Stomach (tissue), 9 donors: ENCODE measurements around the gene PEX26. TPM values are rescaled to one million over a fixed set of nuclear protein-coding genes. Genes with fewer than 3 reads are reported as not detected.
A peak's percentile ranks its signal among the peaks of the same experiment; 100 is the strongest.
"Not testable (repeated sequence)": the region's sequence is repeated elsewhere in the genome, so short reads cannot be mapped to it uniquely, and the experiment has no call there.

Experiments
- DNase-seq, 2 donors: peaks; one replicate each; pipeline versions ENCODE4 v3.0.0 to v3.0.0-alpha.2; 2013 to 2019
- H3K27ac ChIP-seq, 5 donors: fragments of 200-600 bp in 4 of 5; sonication (generic) in 4 of 5; one replicate each; pipeline ENCODE4 v1.5.1; 2013 to 2019; ENCODE audit warnings: mild to moderate bottlenecking in 1 of 5, moderate library complexity in 1 of 5
- H3K27me3 ChIP-seq, 3 donors: fragments of 200-600 bp; sonication (generic); one replicate each; pipeline ENCODE4 v1.5.1; 2017 to 2019; ENCODE audit warnings: mixed run types in 1 of 3
- H3K36me3 ChIP-seq, 4 donors: fragments of 200-600 bp; sonication (generic); 1 replicate in 3 of 4; 2 replicates in 1 of 4; pipeline ENCODE4 v1.5.1; 2016 to 2019
- H3K4me1 ChIP-seq, 4 donors: fragments of 200-600 bp; sonication (generic); one replicate each; pipeline ENCODE4 v1.5.1; 2016 to 2019
- H3K4me3 ChIP-seq, 4 donors: fragments of 200-600 bp; sonication (generic) in 3 of 4; one replicate each; pipeline ENCODE4 v1.5.1; 2016 to 2019; ENCODE audit warnings: mild to moderate bottlenecking in 1 of 4
- H3K9me3 ChIP-seq, 4 donors: fragments of 200-600 bp; sonication (generic); one replicate each; pipeline ENCODE4 v1.5.1; 2016 to 2019
- EP300 ChIP-seq: sonication (generic); formaldehyde crosslinking; IDR thresholded peaks from one replicate; pipeline ENCODE4 v1.6.1; 2017; ENCODE audit warnings: antibody characterized with exemption
- POLR2A ChIP-seq, 4 donors: fragments of 450-650 bp; IDR thresholded peaks; one replicate each; pipeline ENCODE4 v1.6.1; 2016; ENCODE audit warnings: antibody characterized with exemption in 4 of 4, control low read depth in 2 of 4, mild to moderate bottlenecking in 1 of 4, moderate library complexity in 1 of 4
- POLR2AphosphoS5 ChIP-seq, 3 donors: sonication (generic); formaldehyde crosslinking; IDR thresholded peaks; one replicate each; pipeline ENCODE4 v1.6.1; 2016; ENCODE audit warnings: antibody characterized with exemption in 3 of 3
- WGBS, 5 donors: extraction: QIAGEN DNeasy Blood & Tissue Kit in 3 of 5; methylation state at CpG; one replicate each; pipeline versions ENCODE4 v1.1.5 to v1.1.7; 2013 to 2018; 5-methylcytosine and 5-hydroxymethylcytosine counted together
- intact Hi-C: fragments of 100-400 bp; cut with DNase I; formaldehyde crosslinking; loops from one replicate; pipeline ENCODE4 v1.15.1; 2023; ENCODE audit warnings: low total_unique reads
- polyA plus RNA-seq, 3 donors: library from polyadenylated mRNA; stranded (reverse); fragments of 200-250 nt; gene quantifications; one replicate each; pipeline ENCODE4 v1.2.3, GENCODE V29; 2013
- total RNA-seq, 5 donors: library from RNA; depleted of rRNA; stranded (reverse); fragments of >200 nt; gene quantifications; one replicate each; pipeline versions ENCODE4 v1.1.0 to v1.2.3, GENCODE V29; 2014 to 2016
- TF ChIP-seq, protein P1 (sequence below), 7 experiments: fragments of 450-650 bp in 4 of 7; fragments of 200-600 bp in 3 of 7; sonication (generic) in 3 of 7; IDR thresholded peaks; one replicate each; pipeline ENCODE4 v1.5.1; 2016 to 2019; ENCODE audit warnings: antibody characterized with exemption in 7 of 7, control low read depth in 2 of 7, mild to moderate bottlenecking in 1 of 7
- donor health status: healthy with polysubstance abuse.
- donor health status: Bipolar disorder and iron deficiency.
- donor health status: healthy.

The PEX26 gene
- total and polyA plus RNA-seq, 8 donors, result 6.7 to 564 (median 16.5) TPM

DNA sequence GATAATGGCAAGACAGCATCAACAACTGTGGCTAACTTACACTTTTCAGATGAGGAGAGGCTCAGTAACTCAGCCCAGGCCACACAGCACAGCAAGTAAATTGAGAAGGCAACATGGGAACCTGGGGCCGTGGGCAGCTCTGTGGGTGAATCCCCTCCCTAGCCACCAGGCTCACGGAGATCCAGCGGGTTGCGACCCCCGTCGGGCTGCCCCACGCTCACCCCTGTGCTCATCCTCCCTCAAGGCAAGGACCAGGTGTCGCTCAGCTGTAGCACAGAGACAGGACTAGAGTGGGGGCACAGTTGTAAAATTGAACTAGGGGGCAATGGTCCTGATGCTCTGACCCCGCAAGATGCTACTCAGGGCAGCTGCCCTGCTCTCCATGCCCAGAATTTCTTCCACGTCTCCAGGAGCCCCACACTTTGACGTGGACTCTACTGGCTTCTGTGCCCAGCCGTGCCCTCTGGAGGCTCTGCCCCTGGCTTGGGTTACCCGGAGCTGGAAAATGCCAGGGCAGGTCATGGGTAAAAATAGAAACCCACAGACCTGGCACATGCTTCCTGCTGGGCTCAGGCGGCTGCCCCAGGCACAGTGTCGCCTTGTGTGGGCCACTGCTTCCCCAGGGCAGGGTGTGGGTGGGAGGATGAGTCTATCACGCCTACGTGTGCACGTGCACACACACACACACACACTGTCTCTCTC, 41.8 kb downstream of the PEX26 start:
- TF ChIP-seq POLR2A (IDR thresholded peaks at IDR 0.05) (no peak), POLR2AphosphoS5 (IDR thresholded peaks at IDR 0.05) (no peak), EP300 (no peak)
- TF ChIP-seq, protein P1, sequence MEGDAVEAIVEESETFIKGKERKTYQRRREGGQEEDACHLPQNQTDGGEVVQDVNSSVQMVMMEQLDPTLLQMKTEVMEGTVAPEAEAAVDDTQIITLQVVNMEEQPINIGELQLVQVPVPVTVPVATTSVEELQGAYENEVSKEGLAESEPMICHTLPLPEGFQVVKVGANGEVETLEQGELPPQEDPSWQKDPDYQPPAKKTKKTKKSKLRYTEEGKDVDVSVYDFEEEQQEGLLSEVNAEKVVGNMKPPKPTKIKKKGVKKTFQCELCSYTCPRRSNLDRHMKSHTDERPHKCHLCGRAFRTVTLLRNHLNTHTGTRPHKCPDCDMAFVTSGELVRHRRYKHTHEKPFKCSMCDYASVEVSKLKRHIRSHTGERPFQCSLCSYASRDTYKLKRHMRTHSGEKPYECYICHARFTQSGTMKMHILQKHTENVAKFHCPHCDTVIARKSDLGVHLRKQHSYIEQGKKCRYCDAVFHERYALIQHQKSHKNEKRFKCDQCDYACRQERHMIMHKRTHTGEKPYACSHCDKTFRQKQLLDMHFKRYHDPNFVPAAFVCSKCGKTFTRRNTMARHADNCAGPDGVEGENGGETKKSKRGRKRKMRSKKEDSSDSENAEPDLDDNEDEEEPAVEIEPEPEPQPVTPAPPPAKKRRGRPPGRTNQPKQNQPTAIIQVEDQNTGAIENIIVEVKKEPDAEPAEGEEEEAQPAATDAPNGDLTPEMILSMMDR (IDR thresholded peaks at IDR 0.05), result no peak
- H3K27ac ChIP-seq, result no peak overlapping the region

DNA sequence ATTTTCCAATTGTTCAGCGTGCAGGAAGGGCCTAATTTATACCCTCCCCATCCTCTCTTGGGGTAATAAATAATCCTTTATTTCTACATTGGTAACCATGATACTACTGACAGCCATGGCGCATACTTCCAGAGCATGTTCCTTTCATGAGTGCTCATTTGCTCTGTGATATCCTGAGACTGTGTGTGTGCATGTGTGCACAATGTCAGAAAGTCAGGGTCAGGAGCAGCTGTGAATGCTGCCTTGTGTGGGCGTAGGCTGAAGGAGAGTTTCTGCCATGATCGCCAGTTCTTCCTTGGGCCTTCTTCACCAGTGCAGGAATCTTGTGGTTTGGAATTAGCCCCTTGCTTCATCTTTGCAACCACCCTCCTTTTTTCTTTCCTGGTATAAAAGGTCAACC, 43.1 kb downstream of the PEX26 start:
- H3K4me1 ChIP-seq, result no peaks in the 10 kb centered on the region
- H3K9me3 ChIP-seq, result no peaks in the 10 kb centered on the region
- TF ChIP-seq EP300 (no peak), POLR2A (IDR thresholded peaks at IDR 0.05) (no peak), POLR2AphosphoS5 (IDR thresholded peaks at IDR 0.05) (no peak)
- TF ChIP-seq, protein P1 (IDR thresholded peaks at IDR 0.05), result no peak
- H3K4me3 ChIP-seq, result no peak overlapping the region
- 91 to 97% (median 94%) methylated on average over 4 of the region's 4 CpGs for WGBS, 5 donors
- no peaks in the 10 kb centered on the region for H3K27me3 ChIP-seq
- intact Hi-C loops, result no loop called here
- DNase-seq, result no peak
- peaks cover 0 to 14% (median 2%) of the 10 kb centered on the region in 4 donors for H3K36me3 ChIP-seq
- H3K27ac ChIP-seq, result no peak overlapping the region

More for the DNA sequence above, 41.8 kb downstream of the PEX26 start:
- WGBS, 5 donors, result 65 to 79% (median 68%) methylated on average over 18 of the region's 18 CpGs
- DNase-seq, result peak in 1 of 2 donors; percentile 50
- intact Hi-C loops, result no loop called here
- Histone ChIP-seq H3K36me3 (peaks cover 0 to 14% (median 2%) of the 10 kb centered on the region in 4 donors), H3K27me3 (no peaks in the 10 kb centered on the region), H3K4me3 (no peak overlapping the region), H3K9me3 (no peaks in the 10 kb centered on the region), H3K4me1 (no peaks in the 10 kb centered on the region)

DNA sequence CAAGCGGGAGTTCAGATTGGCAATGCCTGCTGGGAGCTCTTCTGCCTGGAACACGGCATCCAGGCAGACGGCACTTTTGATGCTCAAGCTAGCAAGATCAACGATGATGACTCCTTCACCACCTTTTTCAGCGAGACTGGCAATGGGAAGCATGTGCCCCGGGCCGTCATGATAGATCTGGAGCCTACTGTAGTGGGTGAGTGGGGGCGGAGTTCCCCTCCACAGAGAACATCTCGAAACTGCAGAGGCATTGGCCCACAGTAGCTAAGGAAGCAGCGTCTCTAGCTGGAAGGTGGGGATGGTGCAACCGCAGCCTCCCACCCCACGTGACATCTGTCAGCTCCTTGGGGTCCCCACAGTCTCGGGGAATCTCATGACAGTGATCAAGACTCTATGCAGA, 43.7 kb downstream of the PEX26 start:
- H3K27ac ChIP-seq, result no peak overlapping the region
- H3K4me3 ChIP-seq, result no peak overlapping the region
- peaks cover 0 to 18% (median 7%) of the 10 kb centered on the region in 4 donors for H3K36me3 ChIP-seq
- H3K27me3 ChIP-seq, result no peaks in the 10 kb centered on the region
- intact Hi-C loops, result no loop called here
- 88 to 95% (median 93%) methylated on average over 9 to 13 of the region's 13 CpGs for WGBS, 5 donors
- no peaks in the 10 kb centered on the region for H3K9me3 ChIP-seq
- no peak for DNase-seq
- H3K4me1 ChIP-seq, result no peaks in the 10 kb centered on the region
- TF ChIP-seq POLR2AphosphoS5 (IDR thresholded peaks at IDR 0.05) (no peak), EP300 (no peak), POLR2A (IDR thresholded peaks at IDR 0.05) (no peak)
- TF ChIP-seq, protein P1 (IDR thresholded peaks at IDR 0.05), result no peak

DNA sequence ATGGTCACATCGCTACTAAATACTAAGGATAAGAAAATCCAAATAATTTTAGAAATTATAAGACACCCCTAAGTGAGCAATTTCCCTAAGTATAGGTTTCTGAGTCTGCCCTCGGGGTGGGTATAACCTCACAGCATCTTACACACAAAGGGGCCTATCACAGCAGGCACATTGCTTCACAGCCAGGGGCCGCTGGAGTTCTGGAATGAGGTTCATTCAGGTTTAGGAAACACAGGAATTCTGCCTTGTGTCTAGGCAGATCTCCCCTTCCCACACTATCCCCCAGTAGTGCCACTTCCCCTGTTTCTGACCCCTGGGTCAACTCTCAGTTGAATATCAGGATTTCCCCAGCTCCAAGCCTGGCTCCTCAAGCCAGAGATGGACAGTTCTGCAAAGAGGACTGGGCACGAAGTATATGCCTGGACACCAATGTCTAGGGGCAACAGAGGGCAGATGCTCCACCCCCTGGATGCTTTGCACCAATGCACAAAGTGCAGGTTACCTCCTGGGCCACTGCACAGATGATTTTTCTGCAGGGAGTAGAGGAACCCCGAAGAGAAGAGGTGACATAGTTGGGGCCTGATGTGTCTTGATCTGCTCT, 44.3 kb downstream of the PEX26 start:
- Histone ChIP-seq H3K36me3 (peaks cover 0 to 23% (median 12%) of the 10 kb centered on the region in 4 donors), H3K4me1 (no peaks in the 10 kb centered on the region), H3K9me3 (no peaks in the 10 kb centered on the region), H3K27ac (no peak overlapping the region), H3K27me3 (no peaks in the 10 kb centered on the region), H3K4me3 (no peak overlapping the region)
- TF ChIP-seq, protein P1 (IDR thresholded peaks at IDR 0.05), result no peak
- TF ChIP-seq POLR2AphosphoS5 (IDR thresholded peaks at IDR 0.05) (no peak), POLR2A (IDR thresholded peaks at IDR 0.05) (no peak), EP300 (no peak)
- intact Hi-C loops, result no loop called here
- no peak for DNase-seq
- 66 to 92% (median 86%) methylated on average over 4 to 5 of the region's 5 CpGs for WGBS, 5 donors

DNA sequence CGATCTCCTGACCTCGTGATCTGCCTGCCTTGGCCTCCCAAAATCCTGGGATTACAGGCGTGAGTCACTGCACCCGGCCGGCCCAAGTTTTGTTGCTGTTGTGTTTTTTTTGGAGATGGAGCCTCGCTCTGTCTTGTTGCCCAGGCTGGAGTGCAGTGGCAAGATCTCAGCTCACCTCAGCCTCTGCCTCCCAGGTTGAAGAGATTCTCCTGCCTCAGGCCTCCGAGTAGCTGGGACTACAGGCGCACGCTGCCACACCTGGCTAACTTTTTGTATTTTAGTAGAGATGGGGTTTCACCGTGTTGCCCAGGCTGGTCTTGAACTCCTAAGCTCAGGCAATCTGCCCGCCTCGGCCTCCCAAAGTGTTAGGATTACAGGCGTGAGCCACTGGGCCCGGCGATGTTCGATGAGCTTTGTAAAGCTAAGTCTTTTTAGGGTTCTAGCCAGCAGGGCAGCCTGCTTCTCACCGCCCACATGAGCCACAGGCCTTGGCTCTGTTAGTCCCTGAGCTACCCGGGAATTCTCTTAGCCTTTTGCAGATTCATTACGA, 45.8 kb downstream of the PEX26 start:
- intact Hi-C loops, H3K4me3 ChIP-seq, H3K27me3 ChIP-seq, H3K27ac ChIP-seq, DNase-seq, H3K4me1 ChIP-seq, H3K9me3 ChIP-seq: not testable (repeated sequence)
- WGBS, 5 donors, result 93 to 97% (median 95%) methylated on average over 17 to 19 of the region's 19 CpGs
- peaks cover 0 to 24% (median 16%) of the 10 kb centered on the region in 4 donors for H3K36me3 ChIP-seq
